PC-3 (cell line): ENCODE measurements around the gene PRSS58. TPM values are rescaled to one million over a fixed set of nuclear protein-coding genes. Genes with fewer than 3 reads are reported as not detected.

Source experiments
- ATAC-seq: fragments of 200-7000 bp; cut with Tn5 transposase; 2 replicates; pipeline ENCODE4 v1.9.1; 2020; ENCODE audit warnings: mild to moderate bottlenecking, moderate library complexity
- BruUV-seq: library from RNA; stranded (reverse); fragments of 400-500 nt; replicated peaks from 2 replicates; lab custom pipeline; 2021; lab: Mats Ljungman, UMichigan
- CTCF ChIA-PET: fragments of 300-600 bp; sonication (Branson Sonifier 250); formaldehyde crosslinking; loops from one replicate; lab custom pipeline; 2022; ENCODE audit warnings: antibody characterized with exemption; lab: Charles Lee
- POLR2A ChIA-PET: fragments of 300-600 bp; sonication (Branson Sonifier 250); formaldehyde crosslinking; loops from one replicate; lab custom pipeline; 2022; ENCODE audit warnings: antibody characterized with exemption; ENCODE audit not compliant: unreplicated experiment; lab: Charles Lee
- DNase-seq: peaks from one replicate; pipeline ENCODE4 v3.0.0-alpha.2; 2015
- H2AFZ ChIP-seq: fragments of 300-600 bp; sonication (generic); 2 replicates; pipeline ENCODE4 v1.6.0; 2016; ENCODE audit warnings: antibody characterized with exemption, low read length
- H3F3A ChIP-seq: fragments of 300-600 bp; sonication (generic); one replicate; pipeline ENCODE4 v1.6.0; 2017; ENCODE audit warnings: antibody characterized with exemption, low read length, control low read depth, mild to moderate bottlenecking; ENCODE audit not compliant: unreplicated experiment
- H3K27ac ChIP-seq: fragments of 300-600 bp; sonication (generic); 2 replicates; pipeline ENCODE4 v1.5.1; 2016; ENCODE audit warnings: mild to moderate bottlenecking, low read length
- H3K27me3 ChIP-seq: fragments of 300-600 bp; sonication (generic); 2 replicates; pipeline ENCODE4 v1.6.1; 2016; ENCODE audit warnings: low read length, mixed read lengths
- H3K36me3 ChIP-seq: fragments of 300-600 bp; sonication (generic); 2 replicates; pipeline ENCODE4 v1.6.1; 2016; ENCODE audit warnings: low read depth, mixed run types, low read length, mixed read lengths
- H3K4me1 ChIP-seq: fragments of 300-600 bp; sonication (generic); 2 replicates; pipeline ENCODE4 v1.5.1; 2016; ENCODE audit warnings: low read length; ENCODE audit not compliant: insufficient read depth
- H3K4me2 ChIP-seq: fragments of 300-600 bp; sonication (generic); 2 replicates; pipeline ENCODE4 v1.6.0; 2016; ENCODE audit warnings: low read length
- H3K4me3 ChIP-seq: fragments of 300-600 bp; sonication (generic); 2 replicates; pipeline ENCODE4 v1.5.1; 2016; ENCODE audit warnings: mild to moderate bottlenecking, low read length, mixed read lengths
- H3K79me2 ChIP-seq: fragments of 300-600 bp; sonication (generic); 2 replicates; pipeline ENCODE4 v1.6.1; 2017; ENCODE audit warnings: low read length, mixed read lengths
- H3K9ac ChIP-seq: fragments of 300-600 bp; sonication (generic); 2 replicates; pipeline ENCODE4 v1.6.0; 2016; ENCODE audit warnings: mild to moderate bottlenecking, low read length
- H3K9me2 ChIP-seq: fragments of 300-600 bp; sonication (generic); replicated peaks from 2 replicates; pipeline ENCODE4 v1.6.1; 2016; ENCODE audit warnings: mixed run types, low read length, mixed read lengths
- H3K9me3 ChIP-seq: fragments of 300-600 bp; sonication (generic); 2 replicates; pipeline ENCODE4 v1.6.1; 2016; ENCODE audit warnings: low read length, mixed read lengths
- H4K20me1 ChIP-seq: fragments of 300-600 bp; sonication (generic); 2 replicates; pipeline ENCODE4 v1.6.1; 2016; ENCODE audit warnings: low read length, mixed read lengths
- EZH2 ChIP-seq: fragments of 300-600 bp; sonication (generic); IDR thresholded peaks from one replicate; pipeline ENCODE4 v1.6.1; 2017; ENCODE audit warnings: antibody characterized with exemption, mild to moderate bottlenecking, low read length; ENCODE audit not compliant: unreplicated experiment
- EZH2phosphoT487 ChIP-seq: fragments of 300-600 bp; sonication (generic); IDR thresholded peaks from 2 replicates; pipeline ENCODE4 v1.6.1; 2018; ENCODE audit warnings: mild to moderate bottlenecking, antibody characterized with exemption, low read length, borderline replicate concordance
- intact Hi-C: fragments of 100-400 bp; cut with micrococcal nuclease; formaldehyde crosslinking; loops from 2 replicates; pipeline ENCODE4 v1.9.0; 2023
- total RNA-seq: library from RNA; depleted of rRNA; stranded (reverse); fragments of >200 nt; gene quantifications from 2 replicates; pipeline ENCODE4 v1.2.3, GENCODE V29; 2014
- TF ChIP-seq, protein P1 (sequence below): fragments of 300-600 bp; sonication (generic); conservative IDR thresholded peaks from 2 replicates; pipeline ENCODE4 v1.5.1; 2017; ENCODE audit warnings: antibody characterized with exemption, low read depth, mild to moderate bottlenecking, low read length

PRSS58 gene
- total RNA-seq, 1 experiment from 2014 or later = not detected

DNA sequence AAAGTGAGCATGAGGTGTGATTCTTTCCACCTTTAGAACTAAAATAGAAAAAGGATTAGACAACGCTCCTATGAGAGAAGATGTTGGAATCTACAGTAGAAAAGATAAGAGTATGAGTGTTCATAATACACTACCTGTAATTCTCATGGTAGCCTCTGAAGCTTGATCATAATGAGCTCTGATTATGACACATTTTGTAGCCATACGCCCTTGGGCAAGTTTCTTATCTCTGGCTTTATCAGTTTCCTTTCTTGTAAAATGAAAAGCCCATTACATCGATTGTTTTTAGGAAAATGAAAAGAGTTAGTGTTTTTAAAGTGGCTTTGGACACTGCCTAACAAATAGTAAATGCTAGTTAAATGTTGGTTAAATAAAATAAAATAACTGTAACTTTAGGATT, 22.4 kb upstream of the PRSS58 start:
- intact Hi-C loops = no loop called here
- no peaks in the 10 kb centered on the region for H4K20me1 ChIP-seq
- CTCF ChIA-PET = no interaction called here
- no peak overlapping the region for H3K27ac ChIP-seq
- BruUV-seq = no TSS peak
- TF ChIP-seq EZH2phosphoT487 (no peak), EZH2 (no peak)
- TF ChIP-seq, protein P1, sequence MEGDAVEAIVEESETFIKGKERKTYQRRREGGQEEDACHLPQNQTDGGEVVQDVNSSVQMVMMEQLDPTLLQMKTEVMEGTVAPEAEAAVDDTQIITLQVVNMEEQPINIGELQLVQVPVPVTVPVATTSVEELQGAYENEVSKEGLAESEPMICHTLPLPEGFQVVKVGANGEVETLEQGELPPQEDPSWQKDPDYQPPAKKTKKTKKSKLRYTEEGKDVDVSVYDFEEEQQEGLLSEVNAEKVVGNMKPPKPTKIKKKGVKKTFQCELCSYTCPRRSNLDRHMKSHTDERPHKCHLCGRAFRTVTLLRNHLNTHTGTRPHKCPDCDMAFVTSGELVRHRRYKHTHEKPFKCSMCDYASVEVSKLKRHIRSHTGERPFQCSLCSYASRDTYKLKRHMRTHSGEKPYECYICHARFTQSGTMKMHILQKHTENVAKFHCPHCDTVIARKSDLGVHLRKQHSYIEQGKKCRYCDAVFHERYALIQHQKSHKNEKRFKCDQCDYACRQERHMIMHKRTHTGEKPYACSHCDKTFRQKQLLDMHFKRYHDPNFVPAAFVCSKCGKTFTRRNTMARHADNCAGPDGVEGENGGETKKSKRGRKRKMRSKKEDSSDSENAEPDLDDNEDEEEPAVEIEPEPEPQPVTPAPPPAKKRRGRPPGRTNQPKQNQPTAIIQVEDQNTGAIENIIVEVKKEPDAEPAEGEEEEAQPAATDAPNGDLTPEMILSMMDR = no peak
- H3K4me2 ChIP-seq = no peak overlapping the region
- no peaks in the 10 kb centered on the region for H3K4me1 ChIP-seq
- H3K9me3 ChIP-seq = no peaks in the 10 kb centered on the region
- no peaks in the 10 kb centered on the region for H3K36me3 ChIP-seq
- no peaks in the 10 kb centered on the region for H3K9me2 ChIP-seq
- DNase-seq (no peak), ATAC-seq (no peak)
- no peak overlapping the region for H3K9ac ChIP-seq
- H3F3A ChIP-seq = no peaks in the 10 kb centered on the region
- POLR2A ChIA-PET = no interaction called here
- H3K4me3 ChIP-seq = no peak overlapping the region
- H3K27me3 ChIP-seq = peaks cover 42% of the 10 kb centered on the region
- no peak overlapping the region for H2AFZ ChIP-seq
- no peaks in the 10 kb centered on the region for H3K79me2 ChIP-seq

DNA sequence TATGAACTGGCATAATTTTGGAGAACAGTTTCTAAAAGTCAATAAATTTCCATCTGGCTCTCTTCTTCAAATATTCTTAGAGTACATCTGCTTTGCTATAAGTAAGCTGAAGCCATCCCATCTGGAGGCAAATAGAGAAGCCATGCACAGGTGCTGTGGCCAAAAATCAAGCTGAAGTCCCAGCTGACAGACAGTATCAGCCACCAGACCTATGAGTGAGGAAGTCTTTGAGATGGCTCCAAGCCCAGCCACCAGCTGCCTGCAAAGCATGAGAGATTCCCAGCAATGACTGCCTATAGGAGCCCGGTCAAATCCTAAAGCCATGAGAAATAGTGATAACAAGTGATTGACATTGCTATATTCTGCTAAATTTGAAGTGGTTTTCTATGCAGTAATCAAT, 21.7 kb upstream of the PRSS58 start:
- no peak overlapping the region for H3K4me2 ChIP-seq
- peaks cover 38% of the 10 kb centered on the region for H3K27me3 ChIP-seq
- H3K4me1 ChIP-seq = no peaks in the 10 kb centered on the region
- no peaks in the 10 kb centered on the region for H3K36me3 ChIP-seq
- TF ChIP-seq, protein P1 = no peak
- no peak for TF ChIP-seq EZH2phosphoT487
- no peak for TF ChIP-seq EZH2
- DNase-seq = no peak
- H3K9ac ChIP-seq = no peak overlapping the region
- intact Hi-C loops = no loop called here
- no peak for ATAC-seq
- POLR2A ChIA-PET = no interaction called here
- CTCF ChIA-PET = no interaction called here
- no peak overlapping the region for H3K27ac ChIP-seq
- no peaks in the 10 kb centered on the region for H4K20me1 ChIP-seq
- no peaks in the 10 kb centered on the region for H3F3A ChIP-seq
- H3K79me2 ChIP-seq = no peaks in the 10 kb centered on the region
- BruUV-seq = no TSS peak
- peaks cover 4% of the 10 kb centered on the region; the same call in 1 of the 2 replicates for H3K9me3 ChIP-seq
- H3K9me2 ChIP-seq = no peaks in the 10 kb centered on the region
- H3K4me3 ChIP-seq = no peak overlapping the region
- H2AFZ ChIP-seq = no peak overlapping the region

DNA sequence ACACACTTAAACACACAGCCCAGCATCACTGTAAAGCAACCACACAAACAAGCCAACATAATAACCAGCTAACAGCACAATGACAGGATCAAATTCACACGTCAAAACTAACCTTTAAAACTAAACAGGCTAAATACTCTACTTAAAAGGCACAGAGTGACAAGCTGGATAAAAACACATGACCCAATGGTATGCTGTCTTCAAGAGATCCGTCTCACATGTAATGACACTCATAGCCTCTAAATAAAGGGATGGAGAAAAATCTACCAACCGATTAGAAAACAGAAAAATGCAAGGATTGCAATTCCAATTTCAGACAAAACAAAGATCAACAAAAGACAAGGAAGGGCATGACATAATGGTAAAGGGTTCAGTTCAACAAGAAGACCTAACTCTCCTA, 17.2 kb upstream of the PRSS58 start:
- Histone ChIP-seq H3K4me1 (no peaks in the 10 kb centered on the region), H3K36me3 (no peaks in the 10 kb centered on the region), H3K4me2 (no peak overlapping the region), H3K4me3 (no peak overlapping the region), H3K79me2 (no peaks in the 10 kb centered on the region), H4K20me1 (no peaks in the 10 kb centered on the region), H2AFZ (no peak overlapping the region), H3K27ac (no peak overlapping the region), H3K9ac (no peak overlapping the region), H3K9me2 (no peaks in the 10 kb centered on the region), H3K9me3 (peaks cover 4% of the 10 kb centered on the region; the same call in 1 of the 2 replicates), H3F3A (no peaks in the 10 kb centered on the region), H3K27me3 (peaks cover 35% of the 10 kb centered on the region)
- intact Hi-C loops = no loop called here
- TF ChIP-seq EZH2 (no peak), EZH2phosphoT487 (no peak)
- TF ChIP-seq, protein P1 = no peak
- POLR2A ChIA-PET = no interaction called here
- no peak for DNase-seq
- no peak for ATAC-seq
- BruUV-seq = no TSS peak
- CTCF ChIA-PET = no interaction called here
